GM21529 (cell line): ENCODE data around the gene ACTMAP.

Experiments used
- ATAC-seq: cut with Tn5 transposase; IDR thresholded peaks from one replicate; pipeline ENCODE4 v1.9.1; 2021; ENCODE audit not compliant: unreplicated experiment

The ACTMAP gene

GRCh38 chr19:40701758-40702157, 48.5 kb downstream of the ACTMAP start:
- no peak for ATAC-seq

GRCh38 chr19:40700083-40700482, 50.2 kb downstream of the ACTMAP start:
- ATAC-seq = no peak

GRCh38 chr19:40697007-40697406, 53.3 kb downstream of the ACTMAP start:
- no peak for ATAC-seq

- ATAC-seq = no peak
Observed at GRCh38 chr19:40695881-40696280, 54.4 kb downstream of the ACTMAP start.

GRCh38 chr19:40693896-40694295, 56.4 kb downstream of the ACTMAP start:
- ATAC-seq = no peak

GRCh38 chr19:40693150-40693788, 57.0 kb downstream of the ACTMAP start:
- no peak for ATAC-seq

GRCh38 chr19:40692212-40692551, 58.1 kb downstream of the ACTMAP start:
- no peak for ATAC-seq

- ATAC-seq = no peak
Observed at GRCh38 chr19:40691421-40692211, 58.7 kb downstream of the ACTMAP start.
